G401.6 (cell line): Measurements from ENCODE around the gene KMT2A.
A peak's percentile ranks its signal among the peaks of the same experiment; 100 is the strongest.
"Not testable (repeated sequence)": the region's sequence is repeated elsewhere in the genome, so short reads cannot be mapped to it uniquely, and the experiment has no call there.

Experiments used
- FAIRE-seq: peaks from 2 replicates; lab custom pipeline; 2012; peaks lifted over from hg19 to GRCh38; lab: Jason Lieb, UNC

KMT2A gene

GRCh38 chr11:118435290-118435892 is 901 bp upstream of the KMT2A start:
- peak; percentile 84 for FAIRE-seq

- FAIRE-seq = no peak
Measured at GRCh38 chr11:118436639-118437207, 431 bp downstream of the KMT2A start.

- no peak for FAIRE-seq
Measured at GRCh38 chr11:118437208-118438125, 1.2 kb downstream of the KMT2A start.

- peak; percentile 81 for FAIRE-seq
Measured at GRCh38 chr11:118438314-118438931, 2.1 kb downstream of the KMT2A start.

GRCh38 chr11:118439646-118440045 is 3.4 kb downstream of the KMT2A start:
- FAIRE-seq = no peak

GRCh38 chr11:118441770-118442275 is 5.5 kb downstream of the KMT2A start:
- no peak for FAIRE-seq

GRCh38 chr11:118442301-118442700 is 6.0 kb downstream of the KMT2A start:
- no peak for FAIRE-seq

GRCh38 chr11:118442908-118443589 is 6.8 kb downstream of the KMT2A start:
- no peak for FAIRE-seq

- FAIRE-seq = no peak
Measured at GRCh38 chr11:118443590-118444218, 7.4 kb downstream of the KMT2A start.

- FAIRE-seq = no peak
Measured at GRCh38 chr11:118447423-118447822, 11.1 kb downstream of the KMT2A start.

- no peak for FAIRE-seq
Measured at GRCh38 chr11:118448294-118448693, 12.0 kb downstream of the KMT2A start.

GRCh38 chr11:118449316-118449918 is 13.1 kb downstream of the KMT2A start:
- FAIRE-seq = no peak

- FAIRE-seq = no peak
Measured at GRCh38 chr11:118450451-118450850, 14.2 kb downstream of the KMT2A start.

- FAIRE-seq = no peak
Measured at GRCh38 chr11:118462178-118462577, 25.9 kb downstream of the KMT2A start.

GRCh38 chr11:118468968-118469367 is 32.7 kb downstream of the KMT2A start:
- FAIRE-seq = not testable (repeated sequence)

- no peak for FAIRE-seq
Measured at GRCh38 chr11:118471030-118471429, 34.7 kb downstream of the KMT2A start.

GRCh38 chr11:118473537-118473936 is 37.2 kb downstream of the KMT2A start:
- FAIRE-seq = no peak

- FAIRE-seq = no peak
Measured at GRCh38 chr11:118476676-118477075, 40.4 kb downstream of the KMT2A start.

GRCh38 chr11:118481238-118481637 is 44.9 kb downstream of the KMT2A start:
- not testable (repeated sequence) for FAIRE-seq

- no peak for FAIRE-seq
Measured at GRCh38 chr11:118484405-118484804, 48.1 kb downstream of the KMT2A start.

GRCh38 chr11:118485273-118485672 is 49.0 kb downstream of the KMT2A start:
- peak; percentile 69 for FAIRE-seq
